Ureter (tissue), 1 donor: ENCODE data around the gene CTNNAL1. TPM values are rescaled to one million over a fixed set of nuclear protein-coding genes. Genes with fewer than 3 reads are reported as not detected.
A peak's percentile ranks its signal among the peaks of the same experiment; 100 is the strongest.
"Not testable (repeated sequence)": the region's sequence is repeated elsewhere in the genome, so short reads cannot be mapped to it uniquely, and the experiment has no call there.

Experiments
- DNase-seq: peaks from one replicate; pipeline ENCODE4 v3.0.0-alpha.2; 2020; ENCODE audit warnings: low spot score
- total RNA-seq: library from RNA; stranded (reverse); gene quantifications from one replicate; pipeline ENCODE4 v1.2.4, GENCODE V29; 2023
- donor health status: DM: yes; HTN: yes; CAD: no.

The CTNNAL1 gene
- 19.9 TPM for total RNA-seq

DNA sequence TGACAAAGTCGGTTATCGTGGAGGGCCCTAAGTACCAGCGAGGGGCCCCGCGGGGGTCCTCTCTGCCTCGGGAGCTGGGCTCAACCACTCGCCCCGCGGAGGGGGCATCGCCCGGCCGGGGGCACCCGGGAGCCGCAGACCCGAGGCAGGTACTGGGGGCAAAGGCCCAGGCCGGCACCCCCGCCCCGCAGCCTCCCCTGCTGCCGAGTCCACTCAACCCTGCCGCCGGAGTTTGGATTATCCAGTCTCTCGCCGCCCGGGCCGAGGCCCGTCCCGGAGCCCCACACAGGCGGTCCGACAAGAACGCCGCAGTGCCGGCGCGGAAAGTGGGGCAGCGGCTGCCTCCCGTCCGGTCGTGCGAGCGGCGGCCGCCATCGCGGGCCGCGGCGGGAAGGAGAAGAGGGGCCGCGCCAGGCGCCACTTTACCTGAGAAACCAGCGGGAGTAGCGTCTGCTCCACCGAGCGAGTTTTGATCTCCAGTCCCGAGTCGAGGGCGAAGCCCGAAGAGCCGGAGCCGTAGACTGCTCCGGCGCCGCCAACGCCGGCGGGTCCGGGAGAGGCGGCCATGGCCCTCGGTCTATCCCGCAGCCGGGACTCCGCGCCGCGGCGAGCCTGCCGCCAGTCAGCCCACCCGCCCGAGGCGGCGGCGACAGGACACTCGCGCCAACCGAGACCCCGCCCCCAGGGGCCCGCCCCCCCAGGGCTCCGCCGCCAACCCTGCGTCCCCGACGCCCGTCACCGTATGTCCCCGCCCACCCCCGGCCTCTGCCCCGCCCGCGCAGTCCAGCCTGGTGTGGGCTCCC is at the start of gene CTNNAL1:
TSS of gene CTNNAL1 (minus strand) at position 624 of the 803 bp plus-strand sequence. CDS start at position 567, 57 bp downstream.
- peak; percentile 94 for DNase-seq

DNA sequence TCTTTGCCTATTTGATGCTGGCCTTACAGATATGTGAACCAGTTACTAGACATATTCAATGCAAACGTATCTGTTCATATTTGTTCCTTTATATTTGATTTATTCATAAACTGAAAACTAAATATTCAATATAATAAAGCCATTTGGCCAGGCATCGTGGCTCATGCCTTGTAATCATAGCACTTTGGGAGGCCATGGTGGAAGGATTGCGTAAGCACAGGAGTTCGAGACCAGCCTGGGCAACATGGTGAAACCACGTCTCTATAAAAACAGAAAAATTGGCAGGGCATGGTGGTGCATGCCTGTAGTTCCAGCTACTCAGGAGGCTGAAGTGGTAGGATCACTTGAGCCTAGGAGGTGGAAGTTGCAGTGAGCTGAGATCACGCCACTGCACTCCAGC is 49.2 kb upstream of the CTNNAL1 start:
- no peak for DNase-seq

- no peak for DNase-seq
Observed at GRCh38 chr9:109060191-109060590, 46.9 kb upstream of the CTNNAL1 start.

DNA sequence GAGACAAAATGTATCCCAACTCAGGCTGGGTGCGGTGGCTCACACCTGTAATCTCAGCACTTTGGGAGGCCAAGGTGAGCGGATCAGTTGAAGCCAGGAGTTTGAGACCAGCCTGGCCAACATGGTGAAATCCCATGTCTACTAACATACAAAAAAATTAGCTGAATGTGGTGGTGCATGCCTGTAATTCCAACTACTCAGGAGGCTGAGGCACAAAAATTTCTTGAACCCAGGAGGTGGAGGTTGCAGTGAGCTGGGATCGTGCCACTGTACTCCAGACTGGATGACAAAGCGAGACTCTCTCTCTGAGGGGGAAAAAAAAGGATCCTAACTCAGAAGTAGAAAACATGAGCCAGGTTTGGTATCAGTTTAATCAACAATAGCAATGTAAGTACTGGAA is 39.8 kb upstream of the CTNNAL1 start:
- DNase-seq = not testable (repeated sequence)

GRCh38 chr9:109052416-109052815 is 39.1 kb upstream of the CTNNAL1 start:
- no peak for DNase-seq

GRCh38 chr9:109051733-109052132 is 38.4 kb upstream of the CTNNAL1 start:
- no peak for DNase-seq

DNA sequence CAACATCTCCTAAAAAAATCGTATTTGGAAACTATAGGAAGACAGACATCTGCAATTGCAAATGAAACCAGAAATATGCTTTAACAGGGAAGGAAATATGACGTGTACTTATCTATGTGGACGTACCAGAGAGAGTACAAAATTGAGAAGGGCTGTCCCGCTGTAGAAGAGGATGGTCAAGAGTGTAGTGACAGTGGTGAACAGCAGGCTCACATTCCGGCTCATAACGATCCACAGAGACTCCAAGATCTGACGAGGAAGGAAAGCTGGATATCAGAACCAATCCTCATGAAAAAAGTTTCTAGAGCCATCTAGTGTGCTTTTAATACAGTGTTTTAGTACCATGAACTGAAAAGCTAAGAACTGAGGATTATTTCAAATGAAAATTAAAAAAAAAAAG is 37.1 kb upstream of the CTNNAL1 start:
- no peak for DNase-seq

DNA sequence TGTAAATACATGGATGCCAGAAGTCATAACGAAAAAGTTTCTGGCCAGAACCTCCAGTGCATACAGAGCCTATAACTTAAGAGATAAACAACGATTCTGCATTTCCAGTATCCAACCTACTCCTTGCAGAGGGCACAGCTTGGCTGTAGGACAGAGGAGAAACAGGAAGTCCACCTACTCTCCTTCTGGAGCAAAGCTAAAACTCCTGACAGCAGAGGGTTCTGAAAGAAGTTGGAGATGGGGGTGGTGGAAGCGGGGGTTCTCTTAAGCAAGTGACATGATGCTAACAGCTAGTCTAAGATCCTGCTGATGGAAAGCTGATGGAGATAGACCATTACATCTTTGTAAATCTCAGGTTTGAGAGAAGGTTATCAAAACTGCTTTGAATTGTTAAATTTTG is 35.5 kb upstream of the CTNNAL1 start:
- no peak for DNase-seq

DNA sequence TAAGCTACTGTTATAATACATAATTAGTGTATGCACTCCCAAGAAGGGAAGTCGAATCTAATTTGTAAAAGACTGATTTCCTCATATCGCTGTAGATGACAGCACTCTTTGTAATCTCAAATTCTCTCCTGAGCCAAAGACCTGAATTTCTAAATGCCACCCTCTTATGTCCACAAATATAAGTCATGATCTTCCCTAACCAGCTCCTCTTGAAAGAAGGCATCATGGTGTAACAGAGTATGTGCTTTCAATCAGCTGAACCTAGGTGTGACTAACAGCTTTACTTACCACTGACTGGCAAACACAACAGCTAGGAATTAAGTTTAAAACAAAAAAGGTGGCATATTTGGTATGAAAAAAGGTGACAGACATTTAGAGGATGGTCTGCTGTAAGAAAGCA is 34.0 kb upstream of the CTNNAL1 start:
- DNase-seq = no peak

- DNase-seq = no peak
Observed at GRCh38 chr9:109046346-109046745, 33.0 kb upstream of the CTNNAL1 start.

DNA sequence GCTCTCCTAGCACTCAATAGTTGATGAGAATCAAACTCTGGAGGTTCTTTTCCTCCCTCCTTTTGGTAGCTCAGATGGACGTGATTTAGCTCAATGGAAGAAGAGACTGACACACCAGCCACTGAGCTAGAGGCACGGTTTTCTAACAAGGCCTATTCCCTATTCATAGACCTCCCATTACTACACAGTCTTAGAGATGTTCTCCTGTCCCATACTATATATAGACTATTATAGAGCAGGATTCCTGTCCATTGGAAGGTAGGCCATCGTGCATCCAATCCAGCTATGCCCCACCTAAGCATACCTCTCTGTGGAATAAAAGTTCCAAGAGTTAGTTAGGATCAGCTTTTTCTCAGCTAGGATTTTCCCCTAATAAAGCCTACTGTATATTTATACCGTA is 30.3 kb upstream of the CTNNAL1 start:
- DNase-seq = no peak

- DNase-seq = no peak
Observed at GRCh38 chr9:109040571-109040970, 27.3 kb upstream of the CTNNAL1 start.

- no peak for DNase-seq
Observed at GRCh38 chr9:109039539-109039938, 26.2 kb upstream of the CTNNAL1 start.

DNA sequence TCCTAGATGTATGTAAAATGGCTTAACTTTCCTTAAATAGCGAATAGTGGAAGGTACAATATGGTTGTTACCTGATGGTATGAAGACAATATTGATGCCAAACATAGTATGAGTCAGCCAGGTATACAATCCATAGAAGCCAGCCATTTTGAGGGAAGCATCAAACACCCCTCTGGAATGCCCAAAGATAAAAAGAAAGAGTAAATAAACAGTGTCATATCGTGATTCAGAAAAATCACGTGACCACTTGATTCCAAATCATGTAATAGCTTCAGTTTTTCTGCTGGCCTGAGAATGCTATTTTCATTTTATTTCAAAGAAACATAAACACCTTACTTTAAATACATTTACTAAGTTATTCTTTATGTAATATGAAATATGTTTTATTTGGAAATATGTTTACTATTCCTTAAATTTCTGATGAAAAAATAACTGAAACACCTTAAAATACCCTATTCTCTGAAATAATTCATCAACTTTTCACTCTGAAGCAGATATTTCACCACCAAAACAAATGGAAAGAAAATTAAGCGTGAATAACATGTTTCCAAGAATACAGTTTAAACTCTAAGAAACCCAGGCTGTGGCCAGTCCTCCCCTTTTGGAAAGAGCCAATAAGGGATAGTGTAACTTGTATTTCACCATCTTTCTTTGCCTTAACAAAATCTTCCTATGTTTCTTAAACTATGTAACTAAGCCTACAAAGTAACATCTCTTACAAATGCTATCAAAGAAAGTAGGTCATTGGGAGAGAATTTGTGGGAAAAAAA is 24.8 kb upstream of the CTNNAL1 start:
- no peak for DNase-seq

DNA sequence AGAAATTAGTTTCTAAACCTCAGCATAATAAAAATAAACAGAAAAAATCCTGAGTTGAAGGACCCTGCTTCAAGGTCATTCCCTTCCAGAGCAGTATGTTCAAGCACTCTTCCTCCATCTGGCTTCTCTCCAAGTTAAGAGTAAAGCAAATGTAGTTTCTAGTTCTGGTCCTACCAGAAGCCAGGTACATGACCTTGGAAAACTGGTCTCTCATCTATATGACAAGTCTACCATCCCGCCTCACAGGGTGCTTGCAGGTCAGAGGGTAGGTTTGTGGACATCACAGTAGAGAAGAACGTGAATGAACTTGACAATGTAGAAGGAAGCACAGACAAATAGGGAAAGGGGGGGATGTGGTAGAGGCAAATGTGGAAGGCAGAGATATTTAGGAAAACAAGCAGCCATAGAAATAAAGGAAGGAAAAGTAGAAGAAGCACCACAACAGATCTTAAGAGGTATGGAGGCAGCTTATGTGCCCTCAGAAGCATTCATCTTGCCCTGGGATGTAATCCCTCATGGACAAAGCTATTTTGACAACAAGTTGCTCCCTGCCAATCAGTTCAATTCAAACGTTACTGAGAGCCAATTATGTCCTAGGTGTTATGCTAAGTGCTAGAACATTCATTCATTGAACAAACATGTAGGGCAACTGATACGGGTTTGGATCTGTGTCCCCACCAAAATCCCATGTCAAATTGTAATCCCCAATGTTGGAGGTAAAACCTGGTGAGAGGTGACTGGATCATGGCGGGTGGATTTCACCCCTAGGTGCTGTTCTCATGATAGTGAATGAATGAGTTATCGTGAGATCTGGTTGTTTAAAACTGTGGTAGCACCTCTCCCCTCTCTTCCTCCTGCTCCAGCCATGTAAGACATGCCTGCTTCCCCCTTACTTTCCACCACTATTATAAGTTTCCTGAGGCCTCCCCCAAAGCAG is 23.7 kb upstream of the CTNNAL1 start:
- no peak for DNase-seq

- DNase-seq = no peak
Observed at GRCh38 chr9:109035684-109036423, 22.6 kb upstream of the CTNNAL1 start.

GRCh38 chr9:109033941-109034700 is 20.8 kb upstream of the CTNNAL1 start:
- DNase-seq = no peak

DNA sequence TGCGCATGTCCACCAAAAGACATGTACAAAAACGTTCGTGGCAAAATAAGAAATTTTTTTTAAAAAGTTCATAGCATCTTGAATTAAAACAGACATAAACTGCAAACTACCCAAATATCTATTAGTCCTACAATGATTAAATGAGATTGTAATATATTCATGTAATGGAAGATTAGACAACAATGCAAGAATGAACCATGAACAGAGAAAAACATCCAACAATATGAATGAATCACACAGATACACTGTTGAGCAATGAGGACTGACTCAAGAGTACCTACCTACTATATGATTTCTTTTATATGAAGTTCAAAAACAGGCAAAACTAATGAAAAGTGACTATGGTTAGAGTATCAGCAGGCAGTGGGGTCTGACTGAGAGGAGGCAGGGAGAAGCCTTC is 17.9 kb upstream of the CTNNAL1 start:
- no peak for DNase-seq

DNA sequence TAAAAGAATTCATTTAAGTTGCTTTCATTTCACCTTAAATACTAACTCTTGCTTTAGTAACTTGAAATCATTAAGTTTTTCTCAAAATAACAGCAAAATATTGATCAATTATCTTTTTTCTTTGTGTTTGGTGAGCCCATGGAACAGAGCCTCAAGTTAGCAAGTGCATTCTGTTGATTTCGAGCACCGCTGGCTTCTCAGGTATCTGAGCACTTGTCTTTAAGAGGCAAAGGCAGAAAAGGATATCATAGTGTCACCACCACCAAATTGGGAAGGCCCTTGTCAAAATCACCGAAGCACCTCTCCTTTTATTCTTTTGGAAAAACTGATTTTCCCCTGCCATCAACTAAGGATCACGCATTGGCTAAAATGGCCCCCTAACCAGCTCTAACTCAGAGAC is 17.1 kb upstream of the CTNNAL1 start:
- DNase-seq = no peak

DNA sequence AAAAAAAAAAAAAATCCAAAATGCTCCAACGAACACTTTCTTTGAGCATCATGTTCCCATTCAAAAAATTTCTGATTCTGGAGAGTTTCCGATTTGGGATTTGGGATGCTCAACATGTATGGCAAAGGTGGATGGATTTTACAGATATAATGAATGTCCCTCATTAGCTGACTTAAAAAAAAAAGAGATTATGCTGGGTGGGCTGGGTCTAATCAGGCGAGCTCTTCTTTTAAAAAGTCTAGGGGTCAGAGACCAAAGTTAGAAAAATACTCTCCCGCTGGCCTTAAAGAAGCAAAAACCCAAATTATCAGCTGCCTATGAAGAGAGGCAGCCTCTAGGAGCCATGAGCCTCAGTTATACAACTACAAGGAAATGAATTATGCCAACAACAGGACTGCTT is 15.2 kb upstream of the CTNNAL1 start:
- DNase-seq = no peak

DNA sequence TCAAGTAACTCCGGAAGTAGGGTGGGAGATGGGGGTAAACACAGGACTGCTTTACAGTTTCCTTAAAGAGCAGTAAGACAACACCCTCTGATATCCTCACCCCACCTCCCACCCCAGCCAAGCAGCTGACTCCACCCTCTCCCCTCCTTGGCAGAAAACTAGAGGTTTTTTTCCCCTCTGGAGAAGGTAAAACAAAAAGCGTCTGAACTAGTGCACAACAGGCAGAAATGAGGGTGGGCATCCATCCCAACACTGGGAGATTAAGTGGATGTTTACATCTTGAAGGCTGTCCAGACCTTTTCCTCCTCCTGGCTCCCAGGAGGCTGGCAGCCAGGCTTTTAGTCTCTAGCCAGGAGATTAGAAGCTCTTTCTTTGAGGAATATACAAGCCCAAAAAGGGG is 13.9 kb upstream of the CTNNAL1 start:
- peak; percentile 42 for DNase-seq
